NCI-H345 (cell line): ENCODE results near the gene MTARC1.

Source experiments
- DNase-seq: peaks from one replicate; lab custom pipeline; 2025; lab: John Stamatoyannopoulos, UW

Gene MTARC1

GRCh38 chr1:220786337-220787068 is at the start of gene MTARC1:
TSS of gene MTARC1 (plus strand) at chr1:220786913. CDS start at chr1:220786945, 32 bp downstream.
- DNase-seq: peak; percentile 66

GRCh38 chr1:220741349-220741748 is 45.4 kb upstream of the MTARC1 start:
- no peak for DNase-seq

GRCh38 chr1:220741825-220742224 is 44.9 kb upstream of the MTARC1 start:
- no peak for DNase-seq

GRCh38 chr1:220742520-220742919 is 44.2 kb upstream of the MTARC1 start:
- DNase-seq: no peak

DNA sequence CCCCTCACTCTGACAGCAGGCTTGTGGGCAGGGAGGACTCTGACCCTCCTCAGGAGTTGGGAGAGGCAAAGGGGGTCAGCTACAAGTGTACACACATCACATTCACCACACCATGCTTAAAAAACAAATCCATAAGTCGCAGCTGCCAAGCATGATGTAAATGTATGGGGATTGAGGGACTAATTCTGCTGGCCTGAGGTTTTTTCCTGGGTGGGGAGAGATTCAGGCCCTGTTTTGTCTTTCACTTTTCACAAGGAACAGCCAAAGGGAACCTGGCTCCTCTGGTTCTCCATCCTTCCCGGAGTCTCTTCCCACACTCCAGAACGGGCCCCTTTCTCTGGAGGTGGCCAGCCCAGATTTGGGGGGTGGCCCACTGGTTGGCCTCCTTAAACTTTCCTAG is 39.9 kb upstream of the MTARC1 start:
- DNase-seq: no peak

GRCh38 chr1:220747437-220748088 is 39.1 kb upstream of the MTARC1 start:
- DNase-seq: no peak

- DNase-seq: peak; percentile 38
Measured at GRCh38 chr1:220748089-220748934, 38.4 kb upstream of the MTARC1 start, which contains the start of gene MTARC2. TSS of gene MTARC2 (plus strand) at chr1:220748322. CDS start at chr1:220748532, 210 bp downstream.

DNA sequence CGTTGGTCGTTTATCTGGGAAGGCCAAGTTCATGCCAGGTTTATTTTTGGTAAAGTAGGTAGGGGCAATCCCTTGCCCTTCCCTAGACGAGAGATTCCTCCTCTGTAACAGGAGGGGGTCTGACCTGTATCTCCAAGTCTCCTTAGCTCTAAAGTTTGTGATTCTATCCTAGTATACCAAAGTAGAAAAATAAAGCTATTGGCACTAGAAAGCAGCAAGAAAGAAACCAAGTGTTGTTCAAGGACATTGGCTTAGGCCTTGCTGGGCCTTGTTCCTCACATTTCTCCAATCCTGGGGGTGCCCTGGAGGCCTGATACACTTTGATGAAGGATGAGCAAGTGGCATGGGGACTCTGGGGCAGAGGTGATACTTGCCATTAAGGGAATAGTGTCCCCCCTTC is 37.8 kb upstream of the MTARC1 start:
- no peak for DNase-seq

- no peak for DNase-seq
Measured at GRCh38 chr1:220750131-220750515, 36.6 kb upstream of the MTARC1 start.

DNA sequence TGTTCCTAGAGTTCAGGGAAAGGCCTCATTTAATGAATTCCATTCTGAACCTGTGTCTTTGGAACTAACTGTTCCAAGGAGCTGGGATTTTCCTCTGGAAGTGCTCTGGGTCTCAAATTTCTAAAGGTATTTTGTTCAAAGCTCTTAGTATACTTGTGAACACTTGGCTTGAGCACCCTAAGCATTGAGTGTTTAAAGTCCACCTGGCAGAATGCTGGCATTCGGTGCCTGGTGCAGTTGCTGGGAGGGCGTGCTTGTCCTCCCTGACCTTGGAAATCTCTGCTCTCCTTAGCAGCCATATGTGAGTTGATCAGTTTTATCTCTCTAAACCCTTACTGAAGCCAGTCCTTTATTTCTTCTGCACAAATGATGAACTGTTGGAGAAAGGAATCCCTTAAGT is 35.6 kb upstream of the MTARC1 start:
- no peak for DNase-seq

DNA sequence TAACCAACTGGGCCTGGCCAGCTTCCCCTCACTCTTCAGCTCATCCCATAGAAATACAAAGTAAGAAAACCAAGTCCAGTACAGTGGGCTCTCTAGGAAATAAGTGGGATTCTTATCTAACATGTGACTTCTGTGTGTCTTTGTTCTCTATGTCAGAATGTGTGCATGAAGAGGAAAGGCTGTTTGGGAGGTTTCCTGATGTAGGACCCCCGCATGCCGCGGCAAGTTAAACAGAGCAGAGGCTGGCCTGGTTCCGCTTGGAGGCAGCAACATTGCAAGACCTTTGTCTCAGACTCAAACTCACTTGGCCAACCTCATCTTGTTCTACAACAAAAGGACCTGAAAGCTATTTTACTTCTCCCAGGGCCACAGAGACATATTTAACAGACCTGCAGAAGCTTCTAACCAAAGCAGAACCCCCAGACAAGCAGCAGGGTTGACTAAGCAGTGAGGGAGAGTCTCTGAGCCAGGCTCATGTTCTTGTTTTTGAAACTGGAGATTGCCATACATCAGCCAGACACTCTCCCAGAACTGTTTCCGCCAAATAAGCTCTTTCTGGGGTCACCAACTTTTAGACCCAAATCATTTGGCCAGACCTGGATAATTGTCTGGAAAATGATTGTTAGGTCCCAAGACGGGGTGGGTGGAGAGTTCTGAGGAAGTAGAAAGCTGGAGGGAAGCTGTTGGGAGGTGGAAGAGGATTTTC is 32.3 kb upstream of the MTARC1 start:
- no peak for DNase-seq

DNA sequence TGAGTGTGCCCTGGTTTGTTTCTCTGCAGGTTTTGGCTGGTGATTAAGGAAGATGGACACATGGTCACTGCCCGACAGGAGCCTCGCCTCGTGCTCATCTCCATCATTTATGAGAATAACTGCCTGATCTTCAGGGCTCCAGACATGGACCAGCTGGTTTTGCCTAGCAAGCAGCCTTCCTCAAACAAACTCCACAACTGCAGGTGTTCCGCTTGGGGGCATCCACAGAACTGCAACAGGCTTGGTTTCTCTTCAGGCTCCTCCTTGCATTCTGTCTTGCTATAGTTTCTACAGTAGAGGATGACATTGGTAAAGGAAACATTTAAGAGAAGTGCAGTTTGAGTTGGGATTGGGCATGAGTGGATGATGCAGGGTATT is 31.8 kb upstream of the MTARC1 start:
- DNase-seq: no peak

DNA sequence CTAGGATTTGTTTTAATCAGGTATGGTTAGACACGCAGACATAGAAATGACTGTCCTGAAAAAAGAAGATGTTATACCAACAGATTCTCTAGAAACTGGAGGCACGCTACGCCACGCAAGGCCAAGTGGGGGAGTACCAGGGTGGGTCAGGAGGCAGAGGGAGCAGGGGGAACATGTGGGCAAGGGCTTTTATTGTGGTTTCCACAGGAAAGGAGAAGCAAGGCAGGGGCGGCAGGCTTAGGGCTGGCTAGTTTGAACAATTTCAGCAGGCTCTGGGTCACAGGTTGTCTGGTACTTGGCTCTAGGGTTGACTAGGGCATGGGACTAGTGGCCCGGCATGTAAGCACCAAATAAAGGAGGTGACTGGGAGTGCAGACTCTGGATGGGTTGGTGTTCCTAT is 31.4 kb upstream of the MTARC1 start:
- DNase-seq: no peak

DNA sequence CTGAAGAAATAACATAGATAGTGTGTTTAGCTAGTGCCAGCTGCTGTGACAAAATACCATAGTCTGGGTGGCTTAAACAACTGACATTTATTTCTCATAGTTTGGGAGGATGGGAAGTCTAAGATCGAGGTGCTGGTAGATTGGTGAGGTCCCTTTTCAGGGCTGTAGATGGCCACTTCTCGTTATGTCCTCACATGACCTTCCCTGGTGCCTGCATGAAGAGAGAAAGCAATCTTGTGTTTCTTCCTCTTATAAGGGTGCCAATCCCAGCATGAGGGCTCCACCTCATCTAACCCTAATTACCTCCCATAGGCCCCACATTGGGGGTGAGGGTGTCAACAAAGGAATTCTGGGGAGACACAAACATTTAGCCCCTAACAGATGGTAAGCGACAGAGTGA is 29.3 kb upstream of the MTARC1 start:
- no peak for DNase-seq

DNA sequence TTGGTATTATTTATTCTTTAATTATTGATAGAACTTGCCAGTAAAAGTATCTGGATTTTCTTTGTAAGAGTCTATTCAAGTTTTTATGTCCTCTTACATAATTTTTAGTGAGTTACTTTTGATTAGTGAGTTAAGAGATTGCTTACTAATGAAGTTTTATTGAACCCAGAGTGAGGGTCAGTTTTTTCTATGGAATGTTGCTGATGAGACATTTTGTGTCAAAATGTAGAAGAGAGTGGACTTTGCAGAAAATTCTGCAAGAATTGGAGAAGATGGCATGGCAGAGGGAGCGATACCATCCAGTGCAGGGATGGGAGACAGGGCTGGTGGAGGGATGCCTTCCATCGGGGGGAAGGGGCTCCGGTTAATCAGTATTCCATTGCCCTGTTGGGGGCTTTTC is 27.6 kb upstream of the MTARC1 start:
- DNase-seq: no peak

DNA sequence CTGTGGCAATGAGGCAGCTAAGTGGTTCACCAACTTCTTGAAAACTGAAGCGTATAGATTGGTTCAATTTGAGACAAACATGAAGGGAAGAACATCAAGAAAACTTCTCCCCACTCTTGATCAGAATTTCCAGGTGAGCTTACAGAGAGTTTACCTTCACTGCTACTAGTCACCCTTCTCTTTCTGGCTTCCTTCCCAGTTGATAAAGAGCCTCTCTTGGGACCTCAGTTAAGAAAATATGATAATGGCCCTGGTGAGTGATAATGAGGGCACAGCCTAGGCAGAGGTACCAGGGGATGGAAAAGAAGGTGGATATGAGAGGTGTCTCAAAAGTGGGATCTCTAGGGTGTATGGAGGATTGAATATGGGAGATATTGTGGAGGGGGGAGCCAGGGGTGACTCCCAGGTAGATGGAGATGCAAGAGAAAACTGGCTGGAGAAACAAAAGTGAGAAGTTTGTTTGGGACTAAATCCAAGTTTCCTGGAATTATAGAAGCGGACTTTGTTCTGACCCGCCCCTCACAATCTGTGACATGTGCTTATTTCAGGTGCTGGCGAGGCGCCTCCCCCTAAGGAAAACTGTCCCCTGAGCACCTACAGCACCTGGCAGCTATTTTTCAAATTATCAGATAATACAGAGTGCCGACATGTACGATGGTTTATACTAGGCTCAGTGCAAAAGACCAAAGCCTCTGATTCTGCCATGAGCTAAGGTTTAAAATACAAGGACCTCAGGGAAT is 24.9 kb upstream of the MTARC1 start:
- peak; percentile 32 for DNase-seq

DNA sequence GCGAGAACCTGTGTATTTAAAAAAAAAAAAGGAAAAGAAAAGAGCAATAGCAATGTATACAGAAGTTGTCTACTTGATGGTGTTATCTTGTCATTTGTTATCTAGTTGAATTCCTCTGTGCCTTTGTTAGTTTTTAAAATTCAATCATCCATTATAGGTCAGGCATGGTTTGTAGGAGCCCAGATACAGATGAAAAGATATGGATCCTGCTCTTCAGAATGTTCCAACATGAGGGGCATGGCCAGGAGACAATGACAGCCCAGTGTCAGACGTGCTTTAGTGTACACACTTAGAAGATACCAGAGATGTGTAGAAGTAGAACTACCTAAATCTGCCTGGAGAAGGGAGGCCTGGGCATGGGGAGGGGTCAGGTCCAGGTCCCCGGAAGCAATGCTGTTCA is 22.0 kb upstream of the MTARC1 start:
- DNase-seq: no peak

DNA sequence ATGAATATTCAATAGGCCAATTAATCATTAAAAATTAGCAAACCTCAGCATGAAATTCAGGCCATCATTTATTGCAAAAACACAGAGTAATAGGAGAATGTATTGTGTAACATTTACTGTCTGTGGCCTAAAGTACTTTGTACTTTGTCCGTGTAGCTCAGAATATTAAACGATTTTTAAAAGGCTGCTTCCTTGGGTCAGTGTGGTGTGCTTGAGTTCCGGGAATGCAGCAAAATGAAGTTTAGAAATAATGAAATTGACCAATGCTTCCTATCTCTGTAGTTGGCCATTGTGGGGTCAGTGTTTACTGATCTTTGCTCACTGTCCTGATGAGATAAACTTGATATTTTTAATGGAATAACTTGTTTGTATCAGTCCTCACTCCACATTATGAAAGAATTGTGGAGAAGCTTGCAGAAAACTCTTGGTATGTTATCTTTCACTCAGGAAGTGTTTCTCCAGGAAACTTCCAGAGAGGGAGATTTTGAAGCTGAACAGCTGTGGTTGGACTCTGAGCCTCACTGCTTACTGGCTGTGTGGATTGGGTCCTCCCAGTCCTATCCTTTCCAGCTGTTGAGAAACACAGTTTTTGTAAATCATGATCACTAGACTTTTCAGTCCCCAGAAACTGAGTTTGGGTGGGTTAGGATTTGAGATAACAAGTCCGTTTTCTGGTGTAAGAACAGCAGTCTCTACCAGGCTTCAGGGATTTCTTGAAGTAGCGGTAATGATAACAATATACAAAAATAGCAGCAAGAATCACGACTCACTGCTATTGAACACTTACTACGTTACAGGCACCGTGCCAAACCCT is 19.2 kb upstream of the MTARC1 start:
- no peak for DNase-seq

- no peak for DNase-seq
Measured at GRCh38 chr1:220768126-220768601, 18.5 kb upstream of the MTARC1 start.

DNA sequence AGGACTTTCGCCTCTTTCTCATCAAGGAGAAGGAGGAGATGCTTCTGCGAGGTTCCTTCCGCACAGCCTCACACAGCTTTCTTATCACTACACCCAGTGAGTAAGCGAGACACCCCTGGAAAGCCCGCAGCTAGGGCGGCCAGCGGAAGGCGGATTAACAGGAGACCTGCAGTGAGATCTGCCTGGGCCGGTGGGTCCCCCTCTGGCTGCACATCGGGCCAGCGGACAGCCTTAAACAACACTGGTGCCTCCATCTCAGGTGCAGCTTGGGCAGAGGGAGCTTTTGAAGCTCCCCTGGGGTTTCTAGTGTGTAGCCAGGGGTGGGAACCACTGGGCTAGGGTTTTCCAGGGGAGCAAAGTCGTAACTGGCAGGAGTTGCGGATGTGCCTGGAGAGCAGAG is 17.5 kb upstream of the MTARC1 start:
- no peak for DNase-seq
